GM10847 (cell line): ENCODE measurements around the gene YRDC.

Experiments used
- POLR2A ChIP-seq: IDR thresholded peaks from 2 replicates; pipeline ENCODE4 v1.6.1; 2011; ENCODE audit not compliant: insufficient read length; ENCODE audit errors: extremely low read depth

YRDC gene

GRCh38 chr1:37807555-37808368 is at the start of gene YRDC, which contains the start of gene C1orf122:
Gene YRDC, minus strand, starts transcription at chr1:37808208. Its CDS starts 28 bp downstream, at chr1:37808180.
Gene C1orf122, plus strand, starts transcription at chr1:37807790. Its CDS starts 615 bp downstream, at chr1:37808405.
- TF ChIP-seq POLR2A = peak; percentile 68

GRCh38 chr1:37854406-37854805 is 46.4 kb upstream of the YRDC start:
- no peak for TF ChIP-seq POLR2A

- TF ChIP-seq POLR2A = no peak
Measured at GRCh38 chr1:37853157-37853556, 45.1 kb upstream of the YRDC start.

GRCh38 chr1:37851782-37852210 is 43.8 kb upstream of the YRDC start:
- TF ChIP-seq POLR2A = no peak

GRCh38 chr1:37851262-37851661 is 43.3 kb upstream of the YRDC start:
- TF ChIP-seq POLR2A = no peak

- no peak for TF ChIP-seq POLR2A
Measured at GRCh38 chr1:37850352-37850955, 42.4 kb upstream of the YRDC start.

GRCh38 chr1:37849480-37849879 is 41.5 kb upstream of the YRDC start:
- no peak for TF ChIP-seq POLR2A

GRCh38 chr1:37846647-37847339 is 38.8 kb upstream of the YRDC start:
- TF ChIP-seq POLR2A = no peak

GRCh38 chr1:37845786-37846185 is 37.8 kb upstream of the YRDC start:
- no peak for TF ChIP-seq POLR2A

- TF ChIP-seq POLR2A = no peak
Measured at GRCh38 chr1:37845049-37845646, 37.1 kb upstream of the YRDC start.

- TF ChIP-seq POLR2A = no peak
Measured at GRCh38 chr1:37844536-37844935, 36.5 kb upstream of the YRDC start.

- no peak for TF ChIP-seq POLR2A
Measured at GRCh38 chr1:37841652-37842051, 33.6 kb upstream of the YRDC start.

- TF ChIP-seq POLR2A = no peak
Measured at GRCh38 chr1:37840711-37841110, 32.7 kb upstream of the YRDC start.

GRCh38 chr1:37839676-37840075 is 31.7 kb upstream of the YRDC start:
- no peak for TF ChIP-seq POLR2A

GRCh38 chr1:37836788-37837187 is 28.8 kb upstream of the YRDC start:
- TF ChIP-seq POLR2A = no peak
